NCI-H146 treated with DMSO at 0.1 percent for 48 hours (cell line): ENCODE results near the gene ZNF433.
A peak's percentile ranks its signal among the peaks of the same experiment; 100 is the strongest.
"Not testable (repeated sequence)": the region's sequence is repeated elsewhere in the genome, so short reads cannot be mapped to it uniquely, and the experiment has no call there.

Experiments
- DNase-seq: peaks from one replicate; lab custom pipeline; 2025; ENCODE audit not compliant: unreplicated experiment; lab: John Stamatoyannopoulos, UW

Gene ZNF433

DNA sequence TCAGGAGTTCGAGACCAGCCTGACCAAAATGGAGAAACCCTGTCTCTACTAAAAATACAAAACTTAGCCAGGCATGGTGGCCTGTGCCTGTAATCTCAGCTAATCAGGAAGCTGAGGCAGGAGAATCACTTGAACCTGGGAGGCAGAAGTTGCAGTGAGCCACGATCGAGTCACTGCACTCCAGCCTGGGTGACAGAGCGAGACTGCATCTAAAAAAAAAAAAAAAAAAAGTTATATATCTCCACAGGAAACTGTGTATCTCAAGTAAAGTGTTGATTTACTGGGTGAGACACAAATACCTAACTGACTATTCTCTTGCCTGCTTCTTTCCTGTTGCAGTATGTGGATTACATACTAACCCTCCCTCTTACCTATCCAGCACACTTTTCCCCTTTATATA is 43.6 kb downstream of the ZNF433 start:
- DNase-seq: not testable (repeated sequence)

DNA sequence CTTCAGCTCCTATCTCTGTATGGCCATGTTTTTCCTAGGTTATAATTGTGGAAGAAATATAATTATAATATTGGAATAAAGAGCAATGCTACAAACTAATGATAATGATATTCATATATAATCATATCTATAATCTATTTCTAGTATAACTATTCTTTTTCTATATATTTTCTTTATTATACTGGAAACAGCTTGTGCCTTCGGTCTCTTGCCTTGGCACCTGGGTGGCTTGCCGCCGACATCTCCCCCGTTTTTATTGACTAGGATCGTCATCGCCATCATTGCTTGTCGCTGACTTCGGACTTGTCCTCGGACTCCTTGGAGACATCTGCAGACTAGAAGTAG is 46.4 kb downstream of the ZNF433 start:
- DNase-seq: no peak

DNA sequence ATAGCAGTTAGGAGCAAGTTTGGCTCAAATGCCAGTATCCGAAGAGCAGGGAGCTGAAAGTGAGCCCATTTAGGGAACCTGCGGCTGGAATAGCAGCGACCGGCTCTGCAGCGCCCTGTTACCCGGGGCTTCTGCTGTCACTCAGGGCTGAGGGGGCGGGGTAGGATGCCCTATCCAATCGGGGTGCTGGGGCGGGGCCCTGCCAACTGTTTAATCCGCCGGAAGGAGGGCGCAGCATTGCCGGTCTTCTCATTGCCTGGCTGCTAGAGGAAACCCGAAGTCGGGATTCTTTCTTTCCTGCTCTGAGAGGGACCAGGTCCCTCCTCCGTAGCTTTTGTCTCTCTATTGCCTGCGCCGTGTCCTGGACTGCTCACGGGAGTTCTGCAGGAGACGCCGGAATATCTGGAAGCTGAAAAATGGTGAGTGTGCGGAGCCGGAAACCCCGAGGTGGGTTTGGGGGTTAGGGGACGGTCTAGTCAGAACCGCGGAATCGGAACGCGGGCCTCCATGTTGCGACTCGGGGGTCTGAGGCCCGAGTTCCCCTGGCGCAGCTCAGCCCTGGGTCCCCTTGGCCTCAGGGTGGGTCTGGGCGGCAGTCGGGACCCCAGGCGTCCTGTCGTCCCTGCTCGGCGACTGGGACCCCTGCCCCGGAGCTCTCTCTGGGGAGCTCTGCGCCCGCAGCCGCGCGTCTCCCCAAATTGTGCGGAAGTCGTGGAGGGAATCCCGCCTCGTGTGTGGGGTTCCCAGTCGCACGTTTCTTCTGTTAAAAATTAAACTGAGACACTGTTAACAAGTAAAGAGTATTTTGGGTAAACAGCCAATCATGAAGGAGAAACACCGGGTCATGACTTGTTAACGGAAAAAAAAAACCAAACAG is 47.8 kb downstream of the ZNF433 start:
- peak; percentile 92 for DNase-seq

DNA sequence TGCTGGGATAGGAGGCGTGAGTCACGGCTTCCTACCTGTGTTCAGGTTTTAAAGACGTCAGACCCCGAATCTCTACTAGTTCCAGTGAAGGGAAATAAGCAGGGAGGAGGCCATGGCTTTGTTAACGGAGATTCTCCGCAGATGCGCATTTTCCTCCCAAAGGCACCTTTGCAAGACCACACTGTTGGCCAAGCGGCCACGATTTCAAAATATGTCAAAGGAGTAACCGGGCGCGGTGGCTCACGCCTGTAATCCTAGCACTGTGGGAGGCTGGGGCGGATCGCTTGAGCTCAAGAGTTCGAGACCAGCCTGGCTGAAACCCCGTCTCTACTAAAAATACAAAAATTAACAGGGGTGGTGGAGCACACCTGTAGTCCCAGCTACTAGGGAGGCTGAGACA is 48.7 kb downstream of the ZNF433 start:
- no peak for DNase-seq

DNA sequence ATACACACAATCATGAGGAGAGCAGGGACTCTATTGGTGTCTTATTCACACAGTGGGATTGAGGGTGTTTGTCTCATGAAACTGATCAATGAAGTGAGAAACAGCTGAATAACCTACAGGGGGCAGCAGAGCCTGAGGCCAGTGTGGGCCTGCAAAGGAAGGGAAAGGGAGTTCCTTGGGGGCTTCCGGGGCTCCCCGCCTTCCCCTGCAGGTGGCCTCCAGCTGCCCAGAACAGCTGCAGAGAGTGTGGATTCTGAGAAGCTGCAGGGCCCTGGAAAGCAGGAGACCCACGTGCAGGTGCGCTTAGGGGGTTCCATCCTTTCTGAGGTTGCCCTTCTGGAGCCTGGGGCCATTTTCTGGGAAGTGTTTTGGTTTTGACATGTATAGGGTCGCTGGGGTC is 50.5 kb downstream of the ZNF433 start:
- DNase-seq: peak; percentile 69

DNA sequence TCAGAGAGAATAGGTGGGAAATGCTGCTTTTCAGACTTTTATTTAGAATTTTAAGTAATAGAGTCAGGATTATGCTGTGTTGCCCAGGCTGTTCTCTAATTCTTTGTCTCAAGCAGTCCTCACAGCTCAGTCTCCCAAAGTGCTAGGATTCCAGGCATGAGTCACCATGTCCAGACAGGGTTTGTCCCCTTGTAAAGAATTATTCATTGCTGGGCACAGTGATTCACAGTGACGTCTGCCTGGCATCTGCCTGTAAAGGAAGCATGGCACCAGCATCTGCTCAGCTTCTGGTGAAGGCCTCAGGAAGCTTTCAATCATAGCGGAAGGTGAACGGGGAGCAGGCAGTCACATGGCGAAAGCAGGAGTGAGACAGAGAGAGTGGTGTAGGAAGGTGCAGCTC is 53.0 kb downstream of the ZNF433 start:
- no peak for DNase-seq

DNA sequence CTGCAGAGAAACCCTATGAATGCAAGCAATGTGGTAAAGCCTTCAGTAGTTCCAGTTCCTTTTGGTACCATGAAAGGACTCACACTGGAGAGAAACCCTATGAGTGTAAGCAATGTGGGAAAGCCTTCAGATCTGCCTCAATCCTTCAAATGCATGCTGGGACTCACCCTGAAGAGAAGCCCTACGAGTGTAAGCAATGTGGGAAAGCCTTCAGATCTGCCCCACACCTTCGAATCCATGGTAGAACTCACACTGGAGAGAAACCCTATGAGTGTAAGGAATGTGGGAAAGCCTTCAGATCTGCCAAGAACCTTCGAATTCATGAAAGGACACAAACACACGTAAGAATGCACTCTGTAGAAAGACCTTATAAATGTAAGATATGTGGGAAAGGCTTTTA is 56.0 kb downstream of the ZNF433 start:
- no peak for DNase-seq

DNA sequence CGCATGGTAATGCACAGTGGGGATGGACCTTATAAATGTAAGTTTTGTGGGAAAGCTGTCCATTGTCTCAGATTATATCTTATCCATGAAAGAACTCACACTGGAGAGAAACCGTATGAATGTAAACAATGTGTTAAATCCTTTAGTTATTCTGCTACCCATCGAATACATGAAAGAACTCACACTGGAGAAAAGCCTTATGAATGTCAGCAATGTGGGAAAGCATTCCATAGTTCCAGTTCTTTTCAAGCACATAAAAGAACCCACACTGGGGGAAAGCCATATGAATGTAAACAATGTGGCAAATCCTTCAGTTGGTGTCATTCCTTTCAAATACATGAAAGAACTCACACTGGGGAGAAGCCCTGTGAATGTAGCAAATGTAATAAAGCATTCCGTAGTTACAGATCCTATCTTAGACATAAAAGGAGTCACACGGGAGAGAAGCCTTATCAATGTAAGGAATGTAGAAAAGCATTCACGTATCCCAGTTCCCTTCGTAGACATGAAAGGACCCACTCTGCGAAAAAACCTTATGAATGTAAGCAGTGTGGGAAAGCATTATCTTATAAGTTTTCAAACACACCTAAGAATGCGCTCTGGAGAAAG is 56.9 kb downstream of the ZNF433 start:
- no peak for DNase-seq

DNA sequence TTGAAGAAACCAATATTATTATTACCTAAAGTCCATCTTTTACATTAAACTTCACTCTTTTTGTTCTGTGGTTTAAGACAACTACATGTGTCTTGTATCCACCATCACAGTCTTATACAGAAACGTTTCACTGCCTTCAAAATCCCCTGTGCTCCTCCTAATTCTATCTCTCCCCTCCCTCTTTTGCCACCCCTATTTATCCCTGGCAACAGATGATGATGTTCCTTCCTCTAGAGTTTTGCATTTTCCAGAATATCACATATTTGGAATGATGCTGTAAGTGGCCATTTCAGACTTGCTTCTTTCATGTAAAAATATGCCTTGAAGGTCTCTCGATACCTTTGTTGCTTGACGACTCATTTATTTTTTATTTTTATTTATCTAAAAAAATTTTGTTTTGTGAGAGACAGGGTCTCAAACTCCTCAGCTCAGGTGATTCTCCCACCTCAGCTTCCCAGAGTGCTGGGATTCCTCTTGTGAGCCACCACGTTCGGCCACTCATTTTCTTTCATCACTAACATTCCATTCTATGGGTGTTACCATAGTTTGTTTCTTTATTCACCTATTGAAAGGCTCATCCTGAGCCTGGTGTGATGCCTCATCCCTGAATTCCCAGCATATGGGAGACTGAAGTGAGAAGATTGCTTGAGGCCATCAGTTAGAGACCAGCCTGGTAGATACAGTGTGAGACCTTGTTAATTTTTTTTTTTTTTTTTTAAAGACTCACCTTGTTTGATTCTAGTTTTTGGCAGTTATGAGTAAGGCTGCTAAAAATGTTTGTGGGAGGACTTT is 62.3 kb downstream of the ZNF433 start:
- no peak for DNase-seq

DNA sequence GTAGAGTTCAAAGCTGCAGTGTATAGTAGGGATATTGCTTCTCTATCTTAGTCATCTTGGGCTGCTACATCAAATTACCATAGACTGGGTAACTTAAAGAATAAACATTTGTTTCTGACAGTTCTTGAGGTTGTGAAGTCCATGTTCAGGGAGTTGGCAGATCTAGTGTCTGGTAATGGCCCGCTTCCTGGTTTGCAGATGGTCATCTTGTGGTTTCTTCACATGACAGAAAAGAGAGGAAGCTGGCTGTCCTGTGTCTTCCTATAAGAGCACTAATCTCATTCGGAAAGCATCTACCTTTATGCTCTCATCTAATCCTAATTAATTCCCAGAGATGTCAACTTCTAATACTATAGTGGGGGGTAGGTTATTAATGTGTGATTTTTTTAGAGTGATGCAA is 64.4 kb downstream of the ZNF433 start:
- no peak for DNase-seq

DNA sequence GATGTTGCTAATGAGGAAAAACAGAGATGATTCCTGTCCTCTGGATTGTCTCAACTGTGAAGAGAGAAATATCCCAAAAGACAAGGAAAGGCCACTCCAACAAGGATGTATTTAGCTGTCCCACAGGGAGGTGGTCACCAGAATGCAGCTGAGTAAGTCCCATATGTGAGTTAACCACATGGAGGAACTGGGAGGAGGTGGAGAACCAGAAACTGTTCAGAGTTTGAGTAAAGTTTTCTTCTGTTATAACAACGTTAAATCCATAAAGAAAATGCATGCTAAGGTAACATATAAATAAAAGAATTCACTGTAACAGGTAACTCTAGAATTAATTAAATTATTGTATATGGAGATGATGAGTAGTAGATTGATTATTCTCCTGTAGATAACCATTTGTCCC is 65.3 kb downstream of the ZNF433 start:
- DNase-seq: no peak

DNA sequence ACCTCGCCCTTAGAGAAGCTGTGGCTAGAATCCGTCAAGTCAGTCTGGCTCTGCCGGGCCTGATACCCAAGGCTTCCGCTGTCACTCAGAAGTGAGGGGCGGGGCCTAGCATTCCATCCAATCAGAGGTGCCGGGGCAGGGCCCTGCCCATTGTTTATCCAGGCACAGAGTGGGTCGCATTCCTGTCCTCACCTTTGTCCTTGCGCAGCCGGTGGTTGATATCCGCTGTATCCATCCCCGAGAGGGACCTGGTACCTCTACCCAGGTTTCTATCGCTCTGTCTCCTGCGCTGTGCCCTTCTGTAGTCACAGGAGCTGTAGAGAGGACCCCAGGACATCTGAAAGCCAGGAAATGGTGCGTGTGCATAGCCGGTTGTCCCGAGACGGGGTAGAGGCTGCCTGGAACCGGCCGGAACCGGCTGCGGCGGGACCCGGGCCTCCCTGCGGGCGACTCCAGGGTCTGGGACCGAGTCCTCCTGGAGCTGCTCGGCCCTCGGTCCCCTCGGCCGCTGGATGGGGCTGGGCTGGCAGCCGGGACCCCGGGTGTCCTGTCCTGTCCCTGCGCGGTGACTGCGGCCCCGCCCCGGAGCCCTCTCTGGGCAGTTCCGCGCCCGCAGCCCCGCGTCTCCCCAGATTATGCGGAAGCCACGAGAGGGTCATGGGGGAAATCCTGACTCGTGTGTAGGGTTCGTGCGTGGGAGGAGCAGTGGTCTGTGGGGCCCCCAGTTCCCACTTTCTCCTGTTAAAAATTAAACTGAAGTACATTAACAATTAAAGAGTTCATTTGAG is 70.4 kb downstream of the ZNF433 start, which contains the start of gene ZNF763:
Gene ZNF763, plus strand, starts transcription at position 183 of the 788 bp plus-strand sequence. Its CDS starts 169 bp downstream, at position 352.
- DNase-seq: peak; percentile 88
